Thyroid gland (tissue), 4 donors: ENCODE measurements around the gene ULK2.

Source experiments
- CTCF ChIP-seq, 6 experiments: fragments of 200-600 bp in 3 of 6; fragments of 450-650 bp in 3 of 6; sonication (generic) in 3 of 6; IDR thresholded peaks; one replicate each; pipeline ENCODE4 v1.5.1; 2016 to 2019; ENCODE audit warnings: antibody characterized with exemption in 6 of 6, mild to moderate bottlenecking in 2 of 6, inconsistent platforms in 1 of 6, moderate library complexity in 1 of 6
- POLR2A ChIP-seq, 2 donors: fragments of 450-650 bp; IDR thresholded peaks; one replicate each; pipeline ENCODE4 v1.6.1; 2017; ENCODE audit warnings: antibody characterized with exemption in 2 of 2, mild to moderate bottlenecking in 2 of 2, moderate library complexity in 1 of 2

GRCh38 chr17:19756546-19756945, 111.2 kb downstream of the ULK2 start:
- TF ChIP-seq CTCF (IDR thresholded peaks at IDR 0.05) (no peak), POLR2A (IDR thresholded peaks at IDR 0.05) (no peak)
